NOMO-1 treated with DMSO at 0.1 percent for 48 hours (cell line): ENCODE results near the gene AHCYL1.
"Not testable (repeated sequence)": the region's sequence is repeated elsewhere in the genome, so short reads cannot be mapped to it uniquely, and the experiment has no call there.

Source experiments
- DNase-seq: peaks from one replicate; lab custom pipeline; 2025; ENCODE audit not compliant: unreplicated experiment; lab: John Stamatoyannopoulos, UW

The AHCYL1 gene

GRCh38 chr1:109996476-109996875 is 11.9 kb downstream of the AHCYL1 start:
- no peak for DNase-seq

DNA sequence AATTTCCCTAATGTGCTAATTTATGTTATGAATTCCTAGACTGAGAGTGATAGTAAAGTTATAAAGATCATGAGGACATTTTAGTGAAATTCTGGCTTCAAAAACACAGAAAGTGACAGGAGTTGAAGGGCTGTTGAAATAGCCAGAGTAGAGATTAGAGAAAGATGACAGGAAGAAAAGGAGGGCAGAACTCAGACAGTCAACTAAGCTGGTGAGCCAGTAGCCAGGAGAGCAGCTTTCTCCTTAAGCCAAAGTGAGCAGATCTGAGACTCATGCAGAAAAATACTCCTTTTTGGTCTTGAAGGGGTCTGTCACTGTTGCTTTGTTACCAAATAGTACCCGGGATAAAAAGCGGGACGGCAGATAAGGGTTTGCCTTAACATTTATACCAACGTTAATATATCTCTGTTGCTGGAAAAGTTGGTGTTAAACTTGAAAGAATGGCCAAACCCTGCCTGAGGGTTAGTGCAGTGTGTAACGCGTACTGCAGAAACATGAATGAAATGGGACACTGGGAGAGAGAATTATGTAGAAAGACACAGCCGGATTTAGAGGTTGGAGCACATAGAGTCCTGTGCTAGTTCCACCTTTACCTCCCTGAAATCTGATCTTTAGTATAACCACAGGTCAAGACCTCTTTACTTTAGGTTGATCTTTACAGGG is 12.8 kb downstream of the AHCYL1 start:
- no peak for DNase-seq

- no peak for DNase-seq
Measured at GRCh38 chr1:109997867-109998229, 13.3 kb downstream of the AHCYL1 start.

GRCh38 chr1:110002695-110003094 is 18.1 kb downstream of the AHCYL1 start:
- DNase-seq, result no peak

DNA sequence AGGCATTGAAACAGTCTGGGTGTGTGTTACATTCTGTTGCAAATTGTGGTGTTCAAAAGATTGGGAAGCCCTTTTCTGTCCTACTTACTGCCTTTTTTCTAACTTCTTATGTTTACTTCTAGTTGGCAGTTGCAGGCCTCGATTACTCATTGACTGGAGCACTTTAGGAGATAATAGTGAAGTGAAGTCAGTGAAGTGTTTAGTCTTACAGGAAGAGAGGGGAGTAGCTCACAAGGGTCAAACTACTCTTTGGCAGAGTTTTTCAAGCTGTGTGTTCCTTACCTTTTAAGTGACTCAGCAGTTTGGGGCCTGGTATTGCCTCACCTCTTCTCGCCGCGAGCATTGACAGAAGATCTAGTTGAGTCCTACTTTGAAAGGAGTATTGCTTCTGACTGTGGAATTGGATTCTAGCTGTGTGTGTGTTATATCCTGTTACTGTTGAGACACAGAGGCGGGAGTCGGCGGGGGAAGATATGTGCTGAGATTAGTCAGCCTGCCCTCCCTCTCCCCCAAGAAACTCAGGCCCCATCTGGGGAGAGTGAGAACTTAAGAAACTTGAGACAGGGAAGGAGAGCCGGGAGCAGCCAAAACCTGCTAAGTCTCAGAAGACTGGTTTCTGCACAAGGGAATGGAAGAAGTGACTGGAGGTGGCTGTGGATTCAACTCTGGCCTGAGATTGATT is 19.3 kb downstream of the AHCYL1 start:
- DNase-seq, result peak; percentile 76

DNA sequence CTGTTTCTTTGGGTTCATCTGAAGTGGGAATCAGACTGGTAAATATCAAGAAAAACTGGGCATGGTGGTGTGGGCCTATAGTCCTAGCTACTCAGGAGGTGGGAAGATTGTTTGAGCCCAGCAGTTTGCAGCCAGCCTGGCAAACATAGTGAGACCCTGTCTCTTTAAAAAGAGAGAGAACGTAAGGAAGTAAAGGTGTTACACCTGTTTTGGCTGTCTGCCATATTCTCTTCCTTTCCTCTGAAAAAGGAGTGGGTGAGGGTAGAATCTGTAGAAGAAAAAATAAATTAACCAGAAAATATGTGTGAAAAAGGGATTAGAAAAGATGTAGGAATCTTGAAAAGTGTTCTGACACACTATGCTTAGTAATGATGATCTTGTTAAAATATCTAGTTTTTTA is 20.0 kb downstream of the AHCYL1 start:
- DNase-seq, result no peak

- no peak for DNase-seq
Measured at GRCh38 chr1:110005971-110006370, 21.4 kb downstream of the AHCYL1 start.

DNA sequence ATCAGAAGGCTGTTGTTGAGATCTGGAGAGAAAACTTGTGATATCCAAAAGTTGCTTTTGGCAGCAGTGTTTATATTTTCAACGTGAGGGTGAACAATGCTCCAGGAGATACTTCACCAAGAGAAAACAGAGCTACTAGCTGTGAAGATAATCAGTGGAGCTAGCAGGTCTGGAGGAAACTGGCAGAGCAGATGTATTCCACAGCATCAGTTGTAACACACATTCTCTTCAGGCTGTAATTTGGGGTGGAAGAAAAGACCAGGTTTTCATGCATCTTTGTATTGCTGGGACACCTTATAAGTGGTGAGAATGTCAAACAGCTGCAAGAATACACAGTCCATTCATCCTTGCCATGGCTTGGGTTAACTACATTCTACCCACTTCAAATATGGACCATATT is 22.0 kb downstream of the AHCYL1 start:
- no peak for DNase-seq

DNA sequence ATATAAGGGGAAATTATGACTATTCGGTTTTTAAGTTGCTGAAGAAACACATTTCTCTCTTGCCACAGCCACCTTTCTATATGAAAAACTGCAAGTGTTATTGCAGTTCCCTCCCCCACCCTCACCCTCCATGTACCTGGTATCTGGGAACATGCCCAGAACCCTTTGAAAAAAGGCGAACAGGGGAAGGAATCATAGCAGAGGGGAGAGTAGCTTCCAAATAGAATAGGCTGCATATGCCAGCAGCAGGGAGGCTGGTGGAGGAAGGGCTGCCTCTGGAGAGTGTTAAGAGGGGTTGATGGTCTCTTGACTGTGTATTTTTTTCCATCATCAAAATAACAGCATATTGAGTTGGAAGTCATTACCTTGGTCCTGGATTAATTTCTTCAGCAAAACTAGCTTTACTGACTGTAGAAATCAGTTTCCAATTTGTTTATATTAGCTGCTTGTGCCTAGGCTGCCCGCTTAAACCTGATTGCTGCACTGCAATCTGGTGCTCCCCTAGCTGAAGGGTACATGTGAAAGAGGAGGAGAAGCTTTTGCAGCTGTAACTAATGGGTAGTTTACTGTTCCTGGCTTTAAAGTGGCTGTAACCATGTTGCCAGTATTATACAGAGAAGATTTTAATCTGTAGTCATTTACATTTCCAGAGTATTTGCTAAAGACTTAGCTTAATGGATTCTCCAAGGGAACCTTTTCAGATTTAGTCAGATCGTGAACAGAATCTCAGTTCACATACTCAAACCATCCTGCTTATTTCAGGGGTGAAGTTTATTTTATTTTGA is 22.7 kb downstream of the AHCYL1 start:
- no peak for DNase-seq

GRCh38 chr1:110008971-110009565 is 24.5 kb downstream of the AHCYL1 start:
- DNase-seq, result no peak

DNA sequence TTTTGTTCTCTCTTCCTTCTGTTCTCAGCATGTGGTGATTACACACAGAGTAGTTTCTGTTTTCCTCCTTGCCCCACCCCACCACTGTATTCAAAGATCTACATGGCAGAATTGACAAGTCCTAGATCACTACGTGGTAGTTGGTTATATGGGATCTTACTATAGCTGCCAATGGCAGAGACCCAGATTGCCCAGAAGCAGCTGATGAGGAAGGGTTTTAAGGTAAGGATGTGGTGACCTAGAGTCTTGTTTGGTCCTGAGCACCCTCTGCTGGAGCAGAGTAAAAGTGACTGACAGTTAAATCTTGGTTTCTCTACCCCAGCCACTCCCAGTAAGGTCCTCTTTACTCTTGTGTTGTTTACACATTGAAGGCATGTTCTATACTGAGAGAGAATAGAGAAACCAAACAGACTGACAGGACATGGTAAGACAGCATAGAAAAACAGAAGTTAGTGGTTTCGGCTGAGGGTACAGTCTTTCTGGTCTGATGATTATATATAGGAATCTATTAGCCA is 27.0 kb downstream of the AHCYL1 start:
- DNase-seq, result peak; percentile 90

DNA sequence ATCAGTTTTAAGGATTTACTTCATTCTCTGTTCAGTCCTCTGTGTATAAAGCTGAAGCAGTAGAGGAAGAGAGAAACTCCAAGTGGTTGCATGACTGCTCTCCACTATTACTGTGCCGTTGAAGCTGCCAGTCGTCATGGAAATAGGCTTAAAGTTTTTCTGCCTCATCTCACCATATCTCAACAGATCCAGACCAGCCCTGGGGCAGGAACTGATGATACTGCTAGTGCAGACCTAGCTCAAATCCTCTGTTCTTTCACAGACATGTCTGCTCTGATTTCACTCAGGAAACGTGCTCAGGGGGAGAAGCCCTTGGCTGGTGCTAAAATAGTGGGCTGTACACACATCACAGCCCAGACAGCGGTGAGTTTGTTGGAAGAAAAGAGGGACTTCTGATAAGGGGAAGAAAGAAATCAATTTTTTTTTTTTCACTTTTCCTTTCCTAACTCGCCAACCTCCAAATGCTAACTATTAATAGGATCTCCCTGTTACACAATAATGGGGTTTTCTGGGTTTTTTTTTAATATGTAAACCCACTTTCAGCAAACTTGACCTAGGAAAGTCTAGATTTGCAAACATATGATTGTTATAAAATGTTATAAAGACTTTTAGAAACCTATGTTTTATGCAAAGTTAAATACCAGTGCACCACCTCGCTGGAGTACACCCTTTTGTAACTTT is 27.7 kb downstream of the AHCYL1 start:
- peak; percentile 51 for DNase-seq

- DNase-seq, result no peak
Measured at GRCh38 chr1:110017792-110018191, 33.2 kb downstream of the AHCYL1 start.

DNA sequence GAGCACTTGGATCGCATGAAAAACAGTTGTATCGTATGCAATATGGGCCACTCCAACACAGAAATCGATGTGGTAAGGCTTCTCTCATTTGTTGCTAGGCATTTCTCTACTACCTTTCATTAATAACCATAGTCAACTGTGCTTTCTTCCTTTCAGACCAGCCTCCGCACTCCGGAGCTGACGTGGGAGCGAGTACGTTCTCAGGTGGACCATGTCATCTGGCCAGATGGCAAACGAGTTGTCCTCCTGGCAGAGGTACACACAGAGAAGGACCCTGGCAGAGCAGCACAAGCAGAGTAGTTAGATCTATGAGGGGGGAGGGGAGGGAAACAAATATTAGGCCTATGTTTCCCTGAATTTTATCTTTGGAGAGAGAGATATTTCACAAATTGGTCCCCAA is 33.8 kb downstream of the AHCYL1 start:
- no peak for DNase-seq

DNA sequence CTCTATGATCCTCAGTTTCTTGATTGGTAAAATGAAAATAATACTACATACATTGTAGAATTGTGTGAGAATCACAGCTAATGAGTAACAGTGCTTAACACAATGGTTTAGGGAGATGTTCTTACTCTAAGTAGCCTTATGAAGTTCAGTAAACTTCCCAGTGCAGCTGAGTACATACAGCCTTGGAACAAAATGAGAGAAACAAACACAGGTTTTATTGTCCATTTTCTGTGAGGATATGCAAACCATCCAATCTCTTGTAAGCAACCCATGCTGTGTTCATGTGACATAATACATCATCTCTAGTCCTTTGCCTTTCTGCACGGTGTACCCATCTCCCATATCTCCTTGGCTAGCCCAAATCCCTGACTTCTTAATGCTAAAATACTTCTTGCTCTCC is 35.2 kb downstream of the AHCYL1 start:
- no peak for DNase-seq

DNA sequence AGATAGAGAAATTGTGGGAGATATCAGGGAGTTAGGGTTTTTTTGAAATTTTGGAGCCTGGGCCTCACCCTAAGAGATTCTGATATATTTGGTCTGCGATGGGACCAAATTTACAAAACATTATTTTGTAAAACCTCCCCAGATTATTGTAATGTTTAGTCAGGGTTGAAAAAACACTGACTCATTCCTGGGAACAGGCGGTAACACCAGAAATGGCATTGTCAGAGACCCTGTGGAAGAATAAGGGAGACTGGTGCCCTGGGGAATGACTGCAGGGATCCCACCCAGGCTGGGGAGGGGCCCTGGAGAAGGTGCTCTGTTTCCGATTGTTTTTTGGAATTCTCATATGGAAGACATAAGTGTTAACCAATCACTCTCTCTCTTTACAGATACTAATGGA is 36.7 kb downstream of the AHCYL1 start:
- DNase-seq, result no peak

DNA sequence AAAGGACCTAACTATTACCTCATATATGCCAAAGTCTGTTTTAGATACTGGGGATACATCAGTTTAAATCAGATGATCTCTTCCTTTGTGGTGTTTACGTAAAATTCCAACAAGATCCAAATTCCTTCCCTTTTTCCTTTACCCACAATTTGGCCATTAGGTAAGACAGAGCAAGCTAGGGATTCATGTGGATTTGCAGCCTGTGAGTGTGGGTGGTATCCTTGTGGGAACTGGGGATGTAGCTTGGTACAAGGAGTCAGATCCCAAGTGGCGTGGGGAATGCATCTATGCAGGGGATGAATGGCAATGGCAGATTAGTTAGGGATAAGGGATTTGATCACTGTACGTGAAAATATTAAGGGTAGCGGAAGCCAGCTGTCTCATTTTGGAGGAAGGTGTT is 40.0 kb downstream of the AHCYL1 start:
- DNase-seq, result no peak

DNA sequence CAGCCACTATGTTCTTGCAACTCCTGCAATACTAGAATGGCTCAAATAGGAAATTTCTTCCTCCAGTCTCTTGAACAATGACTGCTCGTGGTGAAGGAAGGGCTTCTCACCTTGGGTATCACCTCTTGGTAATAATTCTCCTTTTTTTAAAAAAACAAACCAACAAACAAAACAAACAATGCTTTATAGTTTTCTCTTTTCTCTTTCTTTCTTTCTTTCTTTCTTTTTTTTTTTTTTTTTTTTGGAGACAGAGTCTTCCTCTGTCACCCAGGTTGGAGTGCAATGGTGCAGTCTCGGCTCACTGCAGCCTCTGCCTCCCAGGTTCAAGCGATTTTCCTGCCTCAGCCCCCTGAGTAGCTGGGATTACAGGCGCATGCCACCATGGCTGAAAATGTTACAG is 46.1 kb downstream of the AHCYL1 start:
- DNase-seq, result not testable (repeated sequence)

DNA sequence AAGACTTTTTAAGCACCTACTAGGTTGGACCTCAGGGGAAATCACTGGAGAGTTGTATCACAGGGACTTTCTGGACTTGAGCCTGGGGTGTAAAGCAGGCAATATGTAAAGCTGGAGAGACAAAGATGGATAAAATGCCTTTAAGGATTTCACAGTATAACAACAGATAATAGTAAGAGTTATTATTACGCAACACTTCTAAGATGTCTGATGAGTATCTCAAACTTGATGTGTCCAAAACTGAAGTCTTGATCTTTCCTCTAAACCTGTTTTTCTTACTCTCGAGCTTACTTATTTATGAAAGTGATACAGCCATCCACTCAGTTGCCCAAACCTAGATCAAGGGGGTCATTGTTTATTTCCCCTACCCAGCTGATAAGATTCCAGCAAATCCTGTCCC is 47.8 kb downstream of the AHCYL1 start:
- DNase-seq, result no peak

DNA sequence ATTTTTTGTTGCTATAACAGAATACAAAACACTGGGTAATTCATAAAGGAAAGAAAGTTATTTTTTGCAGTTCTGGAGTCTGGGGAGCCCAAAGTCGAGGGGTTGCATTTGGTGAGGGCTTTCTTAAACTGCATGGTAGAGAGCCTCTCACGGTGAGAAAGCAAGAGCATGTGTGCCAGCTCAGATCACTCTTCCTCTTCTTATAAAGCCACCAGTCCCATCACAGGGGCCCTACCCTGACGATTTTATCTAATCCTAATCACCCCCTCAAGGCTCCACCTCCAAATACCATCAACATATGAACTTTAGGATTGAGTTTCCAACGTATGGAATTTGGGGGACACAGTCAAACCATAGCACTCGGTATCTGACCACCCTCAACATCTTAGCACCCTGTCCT is 48.9 kb downstream of the AHCYL1 start:
- no peak for DNase-seq

DNA sequence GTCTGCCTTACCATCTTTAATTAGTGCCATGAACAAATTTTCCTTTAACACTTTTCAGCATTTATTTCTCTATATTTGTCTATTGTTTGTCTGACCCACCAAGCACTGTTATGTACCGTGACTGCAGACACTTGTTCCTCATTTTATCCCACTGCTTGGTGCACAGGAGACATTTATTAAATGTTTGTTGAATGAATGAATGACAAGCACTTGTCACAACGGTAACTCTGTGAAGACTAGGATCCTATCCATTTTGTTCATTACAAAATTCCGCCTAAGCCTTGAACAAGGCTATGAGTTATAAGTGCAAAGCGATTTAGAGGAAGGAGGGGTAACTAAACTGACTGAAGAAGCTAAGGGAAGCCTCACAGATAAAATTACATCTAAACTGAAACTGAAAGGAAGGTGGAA is 49.5 kb downstream of the AHCYL1 start:
- DNase-seq, result no peak
